Right lobe of liver (tissue), 4 donors: ENCODE measurements around the gene BCR.

Experiments used
- CTCF ChIP-seq, 4 donors: fragments of 200-600 bp in 3 of 4; fragments of 450-650 bp in 1 of 4; IDR thresholded peaks; one replicate each; pipeline versions ENCODE4 v1.5.1 to v1.8.0; 2016 to 2022; ENCODE audit warnings: antibody characterized with exemption in 4 of 4, mild to moderate bottlenecking in 2 of 4
- POLR2A ChIP-seq: fragments of 450-650 bp; IDR thresholded peaks from one replicate; pipeline ENCODE4 v1.6.1; 2017; ENCODE audit warnings: antibody characterized with exemption, mild to moderate bottlenecking
- donor health status: DM: no; HTN: no; CAD: no.
- donor health status: DM: no; HTN: no; CAD: no.
- donor health status: DM: no; HTN: yes; CAD: no.

GRCh38 chr22:23199159-23199558 is 18.9 kb downstream of the BCR start:
- TF ChIP-seq CTCF (IDR thresholded peaks at IDR 0.05): no peak
- TF ChIP-seq POLR2A: no peak
